ENCODE data around the gene KCNJ6.
"Not testable (repeated sequence)": the region's sequence is repeated elsewhere in the genome, so short reads cannot be mapped to it uniquely, and the experiment has no call there.

- not testable (repeated sequence) for TF ChIP-seq KLF1 (tag; IDR thresholded peaks at IDR 0.05); ZNF280A (IDR thresholded peaks at IDR 0.05; ENCODE audit: low read depth, partially characterized antibody)
Observed at GRCh38 chr21:37646761-37647160, 269.5 kb downstream of the KCNJ6 start.

All from K562 (cell line).